ENCODE results near the gene HEATR5A. TPM values are rescaled to one million over a fixed set of nuclear protein-coding genes. Genes with fewer than 3 reads are reported as not detected.
"Not testable (repeated sequence)": the region's sequence is repeated elsewhere in the genome, so short reads cannot be mapped to it uniquely, and the experiment has no call there.

HEATR5A gene
- 18.0 and 20.8 TPM in 2 replicates for total RNA-seq

DNA sequence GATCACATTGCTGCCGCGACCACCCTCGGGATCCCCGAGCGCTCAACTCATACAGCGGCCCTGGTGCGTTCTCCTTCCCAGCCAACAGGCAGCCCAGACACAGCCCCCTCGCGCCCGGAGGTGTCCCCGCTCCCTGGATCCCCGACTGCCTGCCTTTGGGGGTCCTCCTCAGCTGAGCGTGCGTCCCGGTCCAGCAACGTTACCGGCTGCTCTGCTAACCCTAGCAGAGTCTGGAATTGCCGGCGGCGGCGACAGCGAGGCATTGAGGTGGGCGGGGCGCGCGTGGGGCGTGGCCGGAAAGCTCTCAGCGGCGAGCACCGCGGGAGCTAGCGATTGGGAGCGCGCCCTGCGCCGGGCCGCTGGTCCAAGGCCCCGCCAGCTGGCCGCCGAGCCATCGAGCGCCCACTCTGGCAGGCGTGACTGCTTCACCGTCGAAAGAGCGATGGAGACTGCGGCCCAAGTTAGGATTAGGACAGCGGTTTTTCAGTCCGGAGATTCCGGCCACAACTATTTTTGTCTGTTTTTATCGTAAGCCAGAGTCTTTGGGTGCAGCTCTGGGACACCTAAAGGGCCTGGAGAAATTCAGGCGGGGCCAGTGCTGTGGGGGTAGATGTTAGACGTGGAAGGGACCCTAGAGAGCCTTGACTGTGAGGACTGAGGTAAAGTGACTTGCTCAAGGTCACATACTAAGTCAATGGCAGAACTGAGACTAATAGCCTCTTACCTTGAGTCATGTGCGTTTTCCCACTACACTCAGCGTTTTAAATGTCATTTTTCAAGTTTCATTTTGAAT, at the start of gene HEATR5A:
HEATR5A (minus strand) TSS at position 232 of the 793 bp plus-strand sequence. CDS start 17,575 bp downstream, outside the sequence.
- DNase-seq (ENCODE audit: extremely low read depth, low read depth, low spot score), result peak; percentile 42

DNA sequence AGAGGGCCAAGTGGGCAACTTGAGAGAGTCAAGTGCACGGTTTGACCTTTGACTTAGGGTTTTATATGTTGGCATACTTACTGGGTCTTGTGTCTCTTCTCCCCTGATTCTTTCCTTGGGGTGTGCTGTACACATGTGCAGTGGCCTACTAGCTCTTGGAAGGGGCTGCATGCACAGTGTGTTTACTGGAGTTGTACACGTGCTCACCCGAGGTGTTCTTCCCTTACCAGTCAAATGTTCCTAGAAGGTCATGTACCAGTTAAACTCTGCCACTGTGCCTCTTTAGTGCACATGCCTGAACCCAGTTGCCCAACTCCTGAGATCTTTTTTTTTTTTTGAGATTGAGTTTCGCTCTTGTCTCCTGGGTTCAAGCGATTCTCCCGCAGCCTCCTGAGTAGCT, 46.2 kb upstream of the HEATR5A start:
- DNase-seq (ENCODE audit: extremely low read depth, low read depth, low spot score), result no peak

DNA sequence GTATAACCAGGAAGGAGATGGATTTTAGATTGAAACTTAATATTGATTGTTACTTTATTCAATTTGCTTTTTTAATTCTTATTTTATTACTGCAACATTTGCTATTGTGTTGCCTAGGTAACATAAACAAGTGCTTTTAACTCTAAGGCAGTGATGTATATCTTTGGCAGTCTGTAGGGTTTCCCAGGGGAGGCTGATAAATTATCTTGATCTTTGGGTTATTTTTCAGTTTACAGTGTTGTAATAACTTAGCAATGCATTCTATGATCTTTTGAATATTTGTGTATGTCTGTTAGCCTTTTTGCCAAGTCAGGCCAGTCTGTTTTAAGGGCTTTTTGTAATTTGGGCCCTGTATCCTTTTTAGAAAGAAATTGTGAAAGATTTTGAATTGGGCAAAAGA, 44.8 kb upstream of the HEATR5A start:
- DNase-seq (ENCODE audit: extremely low read depth, low read depth, low spot score), result no peak

DNA sequence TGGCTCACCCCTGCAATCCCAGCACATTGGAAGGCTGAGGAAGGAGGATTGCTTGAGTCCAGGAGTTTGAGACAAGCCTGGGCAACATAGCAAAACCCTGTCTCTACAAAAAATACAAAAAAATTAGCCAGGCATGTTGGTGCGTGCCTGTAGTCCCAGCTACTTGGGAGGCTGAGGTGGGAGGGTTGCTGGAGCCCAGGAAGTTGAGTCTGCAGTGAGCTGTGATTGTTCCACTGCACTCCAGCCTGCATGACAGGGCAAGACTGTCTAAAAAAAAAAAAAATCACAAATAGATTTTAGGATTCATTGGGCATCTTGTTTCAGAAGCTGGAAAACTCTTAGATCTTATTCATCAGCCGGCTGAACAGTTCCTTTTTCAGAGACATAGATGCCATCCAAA, 42.1 kb upstream of the HEATR5A start:
- not testable (repeated sequence) for DNase-seq (ENCODE audit: extremely low read depth, low read depth, low spot score)

DNA sequence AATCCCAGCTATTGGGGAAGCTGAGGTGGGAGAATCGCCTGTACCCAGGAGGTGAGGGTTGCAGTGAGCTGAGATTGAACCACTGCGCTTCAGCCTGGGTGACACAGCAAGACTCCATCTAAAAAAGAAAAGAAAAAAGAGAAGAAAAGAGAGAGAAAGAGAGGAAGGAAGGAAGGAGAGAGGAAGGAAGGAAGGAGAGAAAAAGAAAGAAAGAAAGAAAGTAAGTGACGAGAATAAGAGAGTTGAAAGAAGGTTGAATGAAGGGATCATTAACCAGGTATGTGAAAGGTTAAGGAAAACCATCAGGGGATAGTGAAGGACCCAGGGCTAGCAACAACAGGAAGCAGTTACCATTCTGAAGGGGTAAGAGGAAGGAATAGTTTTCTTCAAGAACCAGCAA, 41.2 kb upstream of the HEATR5A start:
- no peak for DNase-seq (ENCODE audit: extremely low read depth, low read depth, low spot score)

DNA sequence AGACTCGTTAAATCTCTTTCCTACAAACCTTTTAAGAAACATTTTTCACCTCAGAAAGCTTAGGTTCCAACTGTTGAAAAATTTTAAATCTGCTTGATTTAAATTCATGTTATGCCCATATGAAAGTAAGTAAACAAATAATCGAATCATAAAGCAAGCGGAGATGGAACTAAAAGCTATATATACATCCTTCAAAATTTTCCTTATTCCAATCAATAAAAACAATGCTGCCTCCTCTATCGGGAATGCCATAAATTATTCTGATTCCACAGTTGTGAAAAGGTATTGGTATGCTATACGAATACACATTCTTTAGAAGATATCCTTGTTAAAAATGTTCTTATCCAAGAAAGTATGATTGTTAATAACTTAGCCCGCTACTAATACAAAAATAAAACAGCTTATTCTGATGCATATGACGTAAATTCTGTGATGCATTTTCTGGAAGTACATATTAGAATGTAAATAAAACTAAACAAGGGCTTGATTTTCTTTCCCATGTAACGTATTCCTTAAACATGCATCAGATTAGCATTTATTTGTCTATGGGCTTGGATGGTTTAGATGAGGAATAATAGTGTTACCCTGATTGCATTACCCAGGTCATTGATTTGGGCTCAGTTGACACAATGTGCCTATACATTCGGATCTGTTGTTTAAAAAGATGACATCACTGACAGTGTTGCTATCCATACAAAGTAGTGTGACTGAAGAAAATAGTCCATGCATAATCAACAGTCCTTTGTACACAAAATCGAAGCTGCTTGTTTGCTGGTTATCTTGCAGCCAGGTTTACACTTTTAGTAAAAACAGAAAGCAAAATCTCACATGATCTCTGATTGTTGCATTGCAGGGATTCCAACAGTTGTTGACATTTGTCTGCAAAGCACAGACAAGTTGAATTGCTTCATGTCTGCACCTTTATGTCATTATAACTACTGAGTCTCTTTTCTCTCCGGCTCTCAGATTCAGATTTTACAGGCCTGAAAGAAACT, 37.6 kb upstream of the HEATR5A start:
- DNase-seq (ENCODE audit: extremely low read depth, low read depth, low spot score), result no peak

DNA sequence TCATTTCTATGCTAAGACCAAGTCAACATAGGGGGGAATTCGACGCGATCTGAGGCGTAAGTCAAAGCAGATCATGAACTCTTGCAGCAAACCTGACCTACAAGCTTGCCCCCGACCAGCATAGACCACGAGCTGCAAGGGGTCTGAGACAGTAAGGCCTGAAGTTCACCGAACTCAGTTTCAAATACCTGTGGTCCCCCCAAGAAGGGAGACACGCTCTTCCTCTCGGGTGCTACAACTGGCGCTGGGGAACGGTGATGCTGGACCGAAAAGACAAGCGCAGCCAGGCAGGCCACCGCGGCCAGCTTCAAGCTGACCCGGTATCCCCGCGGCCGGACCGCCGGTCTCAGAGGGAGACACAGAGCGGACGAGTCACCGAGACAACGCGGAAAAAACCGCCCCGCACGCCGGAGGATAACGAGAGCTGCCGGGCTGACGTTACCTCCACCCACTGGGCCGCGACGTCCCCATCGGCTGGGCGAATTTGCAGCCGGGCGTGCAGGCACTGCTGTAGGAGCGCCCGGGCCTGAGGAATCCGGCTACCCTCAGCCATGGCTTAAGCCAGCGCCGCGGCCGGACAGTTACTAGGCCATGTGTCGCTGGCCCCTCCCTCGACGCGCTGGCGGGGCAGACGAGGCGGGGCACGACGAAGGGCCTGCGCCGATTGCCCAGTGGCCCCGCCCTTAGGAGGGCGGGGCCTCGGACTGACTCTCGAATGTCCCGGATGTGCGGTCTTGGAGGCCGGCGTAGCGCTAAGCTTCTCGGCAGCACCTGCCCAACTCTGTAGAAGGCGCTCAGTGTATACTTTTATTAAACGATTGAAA, 36.7 kb upstream of the HEATR5A start, which contains the start of gene DTD2:
DTD2 (minus strand) TSS at position 666 of the 824 bp plus-strand sequence; CDS start at position 553, 113 bp downstream.
- peak; percentile 62 for DNase-seq (ENCODE audit: extremely low read depth, low read depth, low spot score)

DNA sequence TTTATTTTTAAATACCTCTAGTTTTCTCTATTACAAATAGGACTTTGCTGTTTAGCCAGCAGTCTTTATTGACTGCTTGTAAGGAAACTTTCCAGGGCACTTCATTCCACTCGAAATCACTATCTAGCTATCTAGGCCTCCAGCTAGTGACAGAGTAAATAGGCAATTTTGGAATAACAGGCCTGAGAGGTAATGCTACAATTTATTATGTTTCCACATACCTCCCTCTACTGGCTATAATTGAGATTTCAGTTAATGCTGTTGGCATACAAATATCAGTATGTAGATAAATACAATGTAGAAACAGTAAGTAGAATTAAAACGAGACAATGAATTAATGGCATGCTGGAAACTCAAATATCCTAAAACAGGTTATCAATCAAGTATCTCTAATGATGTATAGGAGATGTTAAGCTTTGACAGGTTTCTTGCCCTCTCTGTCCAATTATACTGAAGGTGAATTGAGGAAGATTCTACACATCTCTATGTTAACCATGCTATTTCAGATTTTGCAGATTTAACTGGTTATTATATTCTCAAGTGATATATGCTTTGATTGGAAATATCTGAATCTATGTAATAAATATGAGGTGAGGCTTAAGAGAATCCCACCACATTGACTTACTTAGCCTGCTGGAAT, 29.7 kb upstream of the HEATR5A start:
- DNase-seq (ENCODE audit: extremely low read depth, low read depth, low spot score), result peak; percentile 18

DNA sequence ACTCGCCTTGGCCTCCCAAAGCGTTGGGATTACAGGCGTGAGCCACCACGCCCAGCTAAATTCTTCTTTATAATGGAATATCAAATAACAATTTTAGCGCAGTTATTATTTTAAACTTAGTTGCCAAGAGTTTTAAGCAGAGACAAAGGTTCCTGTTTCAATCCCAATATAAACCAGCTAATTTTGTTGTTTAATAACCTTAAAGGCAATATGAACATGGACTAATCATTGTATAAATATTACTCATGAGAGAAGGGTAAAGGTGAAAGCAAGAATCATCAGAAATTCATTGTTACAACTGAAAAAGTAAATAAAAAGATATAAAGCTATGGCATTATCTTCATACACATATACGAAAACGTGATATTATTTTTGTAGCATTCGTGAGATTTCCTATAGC, 28.8 kb upstream of the HEATR5A start:
- DNase-seq (ENCODE audit: extremely low read depth, low read depth, low spot score), result no peak

DNA sequence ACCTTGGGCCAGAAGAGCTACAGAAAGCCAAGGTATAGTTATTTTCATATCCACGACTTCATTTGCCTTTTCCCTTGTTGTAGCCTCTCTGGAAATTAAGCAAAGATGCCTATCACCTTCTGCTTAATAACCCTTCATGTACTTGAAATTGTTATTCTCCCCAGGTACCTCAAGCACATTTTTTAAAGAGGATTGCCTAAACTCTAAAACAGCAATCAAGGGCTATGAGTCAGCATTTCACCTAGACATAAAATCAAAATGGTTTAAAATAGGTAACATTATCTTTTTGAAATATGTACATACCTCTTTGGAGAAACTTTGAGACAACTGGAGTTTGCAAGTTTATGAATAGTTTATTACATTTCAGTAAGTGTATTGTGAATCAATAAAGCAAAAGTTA, 25.4 kb upstream of the HEATR5A start:
- DNase-seq (ENCODE audit: extremely low read depth, low read depth, low spot score), result no peak

DNA sequence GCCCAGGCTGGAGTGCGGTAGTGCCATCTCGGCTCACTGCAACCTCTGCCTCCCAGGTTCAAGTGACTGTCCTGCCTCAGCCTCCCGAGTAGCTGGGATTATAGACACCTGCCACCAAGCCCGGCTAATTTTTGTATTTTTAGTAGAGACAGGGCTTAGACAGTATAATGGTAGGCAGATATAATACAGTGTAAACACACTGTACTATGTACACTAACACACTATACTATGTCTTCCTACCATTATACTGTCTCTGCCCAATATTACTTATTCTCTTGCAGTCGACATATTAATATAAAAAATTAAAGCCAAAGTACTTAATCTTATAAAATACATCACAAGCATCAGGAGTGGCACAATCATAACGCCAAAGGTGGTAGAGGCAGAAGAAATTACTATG, 21.9 kb upstream of the HEATR5A start:
- no peak for DNase-seq (ENCODE audit: extremely low read depth, low read depth, low spot score)

DNA sequence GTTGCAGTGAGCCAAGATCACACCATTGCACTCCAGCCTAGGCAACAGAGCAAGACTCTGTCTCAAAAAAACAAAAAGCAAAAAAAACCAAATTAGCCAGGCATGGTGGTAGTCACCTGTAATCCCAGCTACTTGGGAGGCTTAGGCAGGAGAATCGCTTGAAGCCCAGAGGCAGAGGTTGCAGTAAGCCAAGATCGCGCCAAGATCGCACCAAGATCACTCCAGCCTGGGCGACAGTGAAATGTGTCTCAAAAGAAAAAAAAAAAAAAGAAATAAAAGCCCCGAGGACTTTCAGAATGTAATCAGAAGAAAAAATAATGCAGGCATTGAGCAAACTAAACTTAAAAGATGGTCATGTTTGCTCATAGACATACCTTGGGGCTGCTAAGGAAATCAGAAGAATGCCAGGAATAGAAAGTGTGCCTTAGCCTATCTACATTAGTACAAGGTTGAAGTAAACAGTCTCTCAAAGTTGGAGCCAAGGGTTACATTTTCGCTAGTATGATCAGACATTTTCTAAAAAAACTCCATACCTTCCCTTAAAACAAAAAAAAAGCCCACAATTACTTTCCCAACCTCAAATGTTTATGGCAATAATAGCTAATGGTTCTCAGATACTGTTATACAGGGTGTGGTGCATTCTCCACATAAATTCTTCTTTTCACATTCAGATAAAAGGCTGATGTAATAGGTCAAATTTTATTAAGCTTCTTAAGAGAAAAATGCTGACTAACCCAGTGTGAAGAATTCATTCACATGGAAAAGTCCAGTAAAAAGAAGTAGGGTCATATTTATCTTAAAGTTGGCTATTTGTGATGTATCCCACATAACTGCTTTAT, 21.1 kb upstream of the HEATR5A start:
- DNase-seq (ENCODE audit: extremely low read depth, low read depth, low spot score), result no peak

DNA sequence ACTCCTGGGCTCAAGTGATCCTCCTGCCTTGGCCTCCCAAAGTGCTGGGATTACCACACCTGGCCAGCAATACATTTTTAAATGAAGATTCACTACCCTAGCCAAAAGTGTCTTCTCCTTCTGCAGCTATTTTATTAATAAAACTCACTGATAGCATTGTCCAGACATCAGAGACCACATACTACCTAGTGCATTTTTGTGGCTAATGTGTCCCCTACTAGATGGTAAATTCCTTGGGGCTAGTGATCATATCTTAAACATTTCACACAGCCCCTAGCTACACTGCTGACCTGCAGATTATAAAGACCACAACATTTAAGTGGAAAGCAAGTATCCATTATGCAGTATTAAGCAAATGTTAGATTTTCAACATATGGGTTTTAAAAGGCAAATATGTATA, 19.9 kb upstream of the HEATR5A start:
- no peak for DNase-seq (ENCODE audit: extremely low read depth, low read depth, low spot score)

DNA sequence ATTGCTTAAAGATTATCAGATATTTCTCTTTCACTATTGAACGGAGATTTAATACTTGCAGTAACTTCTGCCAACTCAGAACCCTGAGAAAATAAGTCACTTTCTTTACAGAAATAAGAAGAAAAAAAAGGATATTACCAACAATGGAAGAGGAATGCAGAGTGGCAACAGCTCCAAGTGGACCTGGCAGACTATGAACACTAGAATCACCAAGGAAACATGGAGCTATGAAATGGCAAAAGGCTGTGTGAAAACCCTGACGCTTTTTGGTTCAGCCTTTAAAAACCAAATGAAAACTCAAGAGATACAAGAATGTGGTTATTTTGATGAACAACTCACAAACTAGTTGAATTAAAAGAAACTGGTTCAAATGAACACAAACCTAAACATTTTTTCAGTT, 19.2 kb upstream of the HEATR5A start:
- DNase-seq (ENCODE audit: extremely low read depth, low read depth, low spot score), result no peak

DNA sequence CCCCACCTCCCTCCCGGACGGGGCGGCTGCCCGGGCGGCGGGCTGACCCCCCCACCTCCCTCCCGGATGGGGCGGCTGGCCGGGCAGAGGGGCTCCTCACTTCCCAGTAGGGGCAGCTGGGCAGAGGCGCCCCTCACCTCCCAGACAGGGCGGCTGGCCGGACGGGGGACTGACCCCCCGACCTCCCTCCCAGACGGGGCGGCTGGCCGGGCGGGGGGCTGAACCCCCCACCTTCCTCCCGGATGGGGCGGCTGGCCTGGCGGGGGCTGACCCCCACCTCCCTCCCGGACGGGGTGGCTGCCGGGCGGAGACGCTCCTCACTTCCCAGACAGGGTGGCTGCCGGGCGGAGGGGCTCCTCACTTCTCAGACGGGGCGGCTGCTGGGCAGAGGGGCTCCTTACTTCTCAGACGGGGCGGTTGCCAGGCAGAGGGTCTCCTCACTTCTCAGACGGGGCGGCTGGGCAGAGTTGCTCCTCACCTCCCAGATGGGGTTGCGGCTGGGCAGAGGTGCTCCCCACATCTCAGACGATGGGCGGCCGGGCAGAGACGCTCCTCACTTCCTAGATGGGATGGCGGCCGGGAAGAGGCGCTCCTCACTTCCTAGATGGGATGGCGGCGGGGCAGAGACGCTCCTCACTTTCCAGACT, 16.8 kb upstream of the HEATR5A start:
- DNase-seq (ENCODE audit: extremely low read depth, low read depth, low spot score), result not testable (repeated sequence)

DNA sequence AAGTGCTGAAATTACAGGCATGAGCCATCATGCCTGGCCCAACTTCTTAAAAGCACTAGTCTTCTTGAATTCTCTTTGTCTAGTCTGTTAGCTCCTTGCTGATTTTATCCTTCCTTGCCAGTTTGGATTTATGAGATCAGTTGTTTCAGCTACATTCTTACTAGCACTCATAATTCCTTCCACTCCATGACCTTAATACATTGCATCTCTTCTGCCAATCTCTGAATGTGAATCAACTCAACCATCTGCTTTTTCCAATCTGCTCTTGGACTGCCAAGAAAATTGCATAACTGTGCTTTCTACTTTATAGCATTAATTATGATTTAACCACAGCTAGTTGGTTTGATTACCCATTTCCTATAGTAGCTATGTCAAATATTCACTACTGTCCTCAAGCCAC, 14.9 kb upstream of the HEATR5A start:
- DNase-seq (ENCODE audit: extremely low read depth, low read depth, low spot score), result no peak

DNA sequence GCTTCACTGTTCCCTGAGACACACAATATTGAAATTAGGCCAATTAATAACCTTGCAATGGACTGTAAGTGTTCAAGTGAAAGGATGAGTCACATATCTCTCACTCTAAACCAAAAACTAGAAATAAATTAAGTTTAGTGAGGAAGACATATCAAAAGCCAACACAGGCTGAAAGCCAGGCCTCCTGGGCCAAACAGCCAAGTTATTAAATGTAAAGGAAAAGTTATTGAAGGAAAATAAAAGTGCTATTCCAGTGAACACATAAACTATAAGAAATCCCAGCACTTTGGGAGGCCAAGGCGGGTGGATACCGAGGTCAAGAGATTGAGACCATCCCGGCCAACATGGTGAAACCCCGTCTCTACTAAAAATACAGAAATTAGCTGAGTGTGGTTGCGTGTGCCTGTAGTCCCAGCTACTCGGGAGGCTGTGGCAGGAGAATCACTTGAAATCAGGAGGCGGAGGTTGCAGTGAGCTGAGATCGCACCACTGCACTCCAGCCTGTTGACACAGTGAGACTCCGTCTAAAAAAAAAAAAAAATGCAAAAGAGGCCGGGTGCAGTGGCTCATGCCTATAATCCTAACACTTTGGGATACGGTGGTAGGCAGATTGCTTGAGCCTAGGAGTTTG, 10.4 kb upstream of the HEATR5A start:
- DNase-seq (ENCODE audit: extremely low read depth, low read depth, low spot score), result no peak

DNA sequence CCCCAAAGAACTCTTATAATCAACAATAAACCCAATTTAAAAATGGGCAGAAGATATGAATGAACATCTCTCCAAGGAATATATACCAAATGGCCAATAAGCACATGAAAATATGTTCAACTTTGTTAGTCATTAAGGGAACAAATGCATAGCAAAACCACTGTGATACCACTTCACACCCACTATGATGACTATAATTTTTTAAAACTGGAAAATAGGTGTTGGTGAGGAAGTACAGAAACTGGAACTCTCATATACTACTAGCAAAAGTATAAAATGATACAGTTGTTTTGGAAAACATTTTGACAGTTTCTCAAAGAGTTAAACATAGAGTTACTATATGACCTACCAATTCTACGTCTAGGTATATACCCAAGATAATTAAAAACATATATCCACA, 9.4 kb upstream of the HEATR5A start:
- DNase-seq (ENCODE audit: extremely low read depth, low read depth, low spot score), result no peak

All from glomerular endothelial cell (primary cell).